Right renal cortex interstitium (tissue), 3 donors: ENCODE results near the gene MPPED2. TPM values are rescaled to one million over a fixed set of nuclear protein-coding genes. Genes with fewer than 3 reads are reported as not detected.

Source experiments
- DNase-seq, 3 donors: peaks; one replicate each; pipeline ENCODE4 v3.0.0-alpha.2; 2013; ENCODE audit warnings: low read depth in 3 of 3, low spot score in 2 of 3
- polyA plus RNA-seq, 3 donors: library from polyadenylated mRNA; unstranded; fragments of 120-200 nt; gene quantifications; one replicate each; pipeline ENCODE4 v1.2.1, GENCODE V29; 2013; ENCODE audit not compliant: insufficient read length in 3 of 3

Gene MPPED2
- polyA plus RNA-seq, 3 donors, result 18.2 to 22.9 (median 21.8) TPM

DNA sequence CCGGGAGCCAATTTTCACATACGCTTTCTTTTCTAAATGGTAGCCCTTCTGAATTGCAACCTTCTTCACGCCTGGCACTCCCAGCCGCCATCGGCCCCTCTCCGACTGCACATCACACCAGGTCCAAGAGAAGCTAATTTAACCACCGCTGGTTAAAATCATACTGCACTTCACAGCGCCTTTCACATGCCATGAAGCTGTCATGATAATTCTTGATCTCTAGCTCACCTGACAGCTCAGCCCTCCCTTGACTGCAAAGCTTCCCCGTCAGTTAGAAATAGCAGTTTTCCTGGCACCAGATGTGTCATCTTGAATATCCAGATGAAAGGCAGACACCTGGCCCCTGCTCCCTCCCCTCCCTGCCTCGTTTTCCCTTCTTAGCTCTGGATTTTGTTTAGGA lies 161.8 kb downstream of the MPPED2 start:
- DNase-seq, result no peak

DNA sequence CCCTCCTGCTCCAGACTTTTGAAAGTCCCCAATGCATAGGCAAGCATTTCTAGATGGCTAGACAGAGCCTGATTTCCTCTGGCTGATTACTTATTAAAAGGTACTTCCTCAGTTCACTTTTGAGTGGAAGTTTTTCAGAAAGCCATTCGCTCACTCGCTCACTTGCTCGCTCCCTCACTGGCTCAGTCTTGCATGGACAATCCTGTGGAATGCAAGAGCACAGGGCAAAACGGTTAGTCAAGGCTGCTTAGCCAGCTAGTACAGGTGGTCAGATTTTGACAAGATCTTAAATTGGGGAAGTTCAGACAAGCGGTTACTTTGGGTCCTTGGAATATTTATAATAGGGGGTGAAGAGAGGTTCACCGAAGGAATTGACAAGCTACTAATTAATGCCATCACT lies 162.3 kb downstream of the MPPED2 start:
- peak in 2 of 3 donors; percentile 62 to 80 for DNase-seq

DNA sequence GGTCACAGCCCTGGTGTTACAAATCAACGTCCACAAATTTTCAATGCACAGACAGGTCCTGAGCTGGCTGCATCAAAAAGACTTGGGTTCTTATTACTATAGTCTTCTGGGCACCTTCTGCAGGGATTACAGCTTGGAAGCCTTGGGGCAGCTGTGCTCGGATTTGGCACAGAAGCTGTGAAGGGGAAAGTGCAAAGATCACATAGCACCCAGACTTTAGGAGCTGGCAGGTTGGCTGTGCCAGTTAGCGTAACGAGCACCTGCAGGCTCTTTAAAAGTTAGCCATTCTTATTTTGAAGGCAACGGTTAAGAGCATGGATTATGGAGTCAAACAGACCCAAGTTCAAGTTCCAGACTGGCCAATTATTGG lies 162.9 kb downstream of the MPPED2 start:
- DNase-seq, result no peak

DNA sequence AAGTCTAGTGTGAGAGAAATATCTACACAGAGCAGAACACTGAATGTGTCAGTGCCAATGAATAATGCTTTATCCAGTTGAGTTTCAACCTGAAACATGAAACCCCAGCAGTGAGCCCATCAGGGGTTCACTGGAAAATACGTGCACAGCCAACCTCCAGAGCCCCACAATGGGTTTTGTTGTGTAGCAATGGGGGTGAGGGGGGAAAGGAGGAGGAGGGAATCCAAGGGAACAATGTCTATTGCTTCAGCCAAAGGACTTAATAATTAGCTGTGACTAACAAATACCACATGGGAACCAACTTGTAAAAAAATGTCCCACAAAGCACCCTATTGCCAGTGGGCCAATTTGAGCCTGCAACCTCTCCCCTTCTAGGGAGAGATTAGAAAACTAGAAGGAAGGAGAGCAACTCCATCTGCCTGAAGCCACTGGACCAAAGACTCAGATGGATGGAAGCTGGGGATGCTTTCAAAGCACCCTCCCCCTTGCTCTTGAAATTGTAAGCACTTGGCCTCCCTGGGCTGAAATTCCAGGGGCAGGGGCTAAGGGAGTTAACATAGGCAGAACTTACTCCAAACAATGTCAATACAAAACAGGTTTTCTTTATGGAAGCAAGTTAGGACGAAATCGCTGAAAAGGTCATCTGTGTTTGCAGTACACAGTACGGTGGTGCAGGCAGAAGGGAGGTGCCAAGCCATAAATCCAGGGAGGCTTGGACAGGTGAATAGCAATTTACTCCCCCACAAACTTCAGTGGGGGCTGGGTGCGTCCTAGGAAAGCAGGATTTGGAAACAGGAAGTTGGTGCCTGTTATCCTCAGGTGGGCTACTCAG lies 163.5 kb downstream of the MPPED2 start:
- no peak for DNase-seq

DNA sequence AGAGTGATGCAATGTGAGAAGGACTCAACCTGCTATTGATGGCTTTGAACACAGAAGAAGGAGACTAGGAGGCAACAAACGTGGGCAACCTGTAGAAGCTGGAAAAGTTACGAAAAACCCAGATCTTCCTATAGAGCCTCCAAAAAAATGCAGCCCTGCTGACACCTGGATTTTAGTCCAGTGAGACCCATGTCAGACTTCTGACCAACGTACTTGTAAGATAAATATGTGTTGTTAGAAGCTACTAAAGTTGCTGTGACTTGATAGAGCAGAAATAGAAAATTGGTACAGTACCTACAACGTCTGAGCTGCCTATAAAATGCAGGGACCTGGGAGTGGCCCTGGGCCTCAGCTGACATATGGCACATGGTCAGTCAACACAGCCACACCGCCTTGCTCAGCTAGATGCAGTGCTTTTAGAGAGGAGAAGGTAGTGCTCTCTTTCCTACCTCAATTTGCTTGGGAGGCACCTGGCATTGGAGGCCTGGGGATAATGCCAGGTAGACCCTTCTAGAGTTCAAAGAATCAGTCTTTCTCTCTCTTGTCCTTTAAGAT lies 165.8 kb downstream of the MPPED2 start:
- DNase-seq, result no peak

DNA sequence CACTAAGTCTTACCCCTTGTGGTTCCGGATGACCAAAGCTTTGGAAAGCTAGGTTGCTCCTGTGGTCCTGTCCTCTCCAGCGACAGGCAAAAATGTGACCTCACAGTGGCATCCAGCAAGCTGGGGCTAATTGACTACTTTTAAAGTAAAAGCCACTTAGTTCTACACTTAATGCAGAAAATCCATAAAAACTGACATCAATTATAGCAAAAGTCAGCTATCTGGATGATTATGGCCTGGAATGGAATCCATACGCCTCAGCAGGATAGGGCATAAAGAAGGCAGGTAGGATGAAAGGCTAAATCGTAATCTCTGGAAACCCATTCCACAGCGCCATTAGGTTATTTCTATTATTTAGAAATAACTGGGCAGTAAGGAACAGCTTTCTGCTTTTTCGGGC lies 171.3 kb downstream of the MPPED2 start:
- DNase-seq, result no peak

DNA sequence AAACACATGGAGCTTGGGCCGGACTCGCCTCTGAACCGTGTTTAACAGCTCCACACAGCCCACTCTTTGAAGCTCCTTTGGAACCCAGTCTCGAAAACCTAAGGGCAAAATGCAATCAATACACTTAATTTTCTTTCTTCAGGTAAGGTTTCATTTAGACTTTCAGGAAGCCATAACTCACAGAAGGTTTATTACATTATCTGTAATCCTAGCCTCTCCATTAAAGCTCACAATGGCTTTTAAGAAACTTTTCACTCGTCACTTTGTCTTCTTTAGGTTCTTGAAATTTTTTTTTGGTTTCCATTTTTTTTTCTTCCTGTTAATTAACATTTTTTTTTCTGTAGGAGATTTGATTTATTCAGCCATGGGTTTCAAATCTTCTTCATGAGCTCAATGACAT lies 171.9 kb downstream of the MPPED2 start:
- no peak for DNase-seq

DNA sequence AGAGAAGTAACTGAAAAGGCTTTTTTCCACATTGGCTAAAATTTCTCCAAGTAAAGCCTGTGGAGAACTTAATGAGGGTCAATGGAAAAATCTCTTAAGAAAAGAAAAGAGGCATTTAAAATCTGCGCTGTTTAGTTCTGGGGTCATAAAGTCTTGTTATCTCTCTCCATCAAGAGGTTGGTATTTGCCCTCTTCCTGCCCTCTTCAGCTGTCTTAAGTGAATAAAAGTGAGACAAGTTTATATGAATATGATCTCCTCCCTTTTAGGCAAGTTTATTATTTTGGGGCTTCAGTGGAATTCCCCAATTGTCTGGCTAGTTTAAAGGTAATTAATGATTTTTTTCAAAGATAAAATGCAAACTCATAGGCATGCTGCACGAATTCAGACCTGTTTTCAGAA lies 173.6 kb downstream of the MPPED2 start:
- no peak for DNase-seq

DNA sequence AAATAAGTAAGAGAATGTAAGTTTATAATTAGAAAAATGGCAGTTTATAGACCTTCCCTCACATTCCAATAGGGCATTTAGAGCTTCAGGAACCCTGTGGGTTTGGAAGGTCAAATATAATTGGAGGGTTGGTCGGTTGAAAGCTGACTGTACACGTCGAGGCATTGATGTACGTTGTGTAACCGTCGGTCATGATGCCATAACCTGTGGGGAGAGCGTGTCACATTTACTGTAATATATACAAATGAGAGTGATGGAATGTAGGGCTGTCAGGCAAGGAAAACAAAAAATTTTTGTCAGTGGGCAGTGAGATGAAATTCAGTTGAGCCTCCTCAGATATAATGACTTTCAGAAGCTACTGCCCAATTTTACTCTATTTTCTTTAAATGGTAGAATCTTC lies 174.8 kb downstream of the MPPED2 start:
- DNase-seq, result no peak

DNA sequence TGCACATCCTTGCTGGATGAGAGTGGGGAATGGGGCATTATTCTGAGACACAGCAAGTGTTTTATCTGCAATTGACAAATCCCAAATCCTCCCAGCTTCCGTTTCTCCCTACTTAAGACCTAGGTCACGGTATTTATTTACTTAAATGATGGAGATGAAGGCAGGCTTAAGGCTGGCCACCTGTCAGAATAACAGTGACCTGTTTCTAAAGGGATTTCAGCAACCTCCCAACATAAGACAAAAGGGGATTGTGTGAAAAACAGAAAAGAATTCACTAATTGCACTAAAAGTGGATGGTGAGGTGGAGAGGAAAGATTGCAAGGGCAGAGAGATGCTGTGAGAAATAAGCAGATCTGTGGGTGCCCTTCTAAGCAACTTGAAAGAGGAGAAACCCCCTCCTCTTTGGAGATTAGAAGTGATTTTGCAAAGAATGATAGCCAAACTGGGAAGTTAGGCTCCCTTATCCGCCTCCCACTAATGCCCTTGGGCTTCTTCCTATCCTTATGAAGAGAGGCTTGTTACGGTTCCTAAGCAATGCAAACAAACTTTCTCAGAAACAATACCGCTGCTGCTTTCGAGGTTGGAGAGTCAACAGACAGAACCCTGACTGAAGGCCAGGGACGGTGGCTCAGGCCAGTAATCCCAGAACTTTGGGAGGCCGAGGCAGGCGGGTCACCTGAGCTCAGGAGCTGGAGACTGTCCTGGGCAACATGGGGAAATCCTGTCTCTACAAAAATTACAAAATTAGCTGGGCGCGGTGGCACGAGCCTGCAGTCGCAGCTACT lies 179.0 kb downstream of the MPPED2 start:
- no peak for DNase-seq

DNA sequence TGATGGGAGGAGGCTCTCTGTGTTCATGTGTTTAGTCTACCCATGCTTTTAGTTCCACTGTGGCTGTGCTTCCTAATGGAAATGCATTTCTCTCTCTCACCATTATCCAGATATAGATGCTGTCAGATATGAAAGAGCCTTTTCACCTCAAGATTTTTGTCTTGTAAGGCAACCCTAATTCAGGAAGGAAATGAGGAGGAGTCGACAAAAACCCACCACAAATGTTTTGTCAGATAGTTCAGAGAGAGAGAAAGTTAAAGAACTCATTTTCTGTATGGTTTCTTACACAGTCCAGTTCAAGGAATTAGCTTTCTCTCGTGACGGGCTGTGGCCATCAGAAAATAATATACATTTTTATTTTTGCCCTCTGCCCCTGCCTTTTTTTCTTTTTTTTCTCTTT lies 180.8 kb downstream of the MPPED2 start:
- no peak for DNase-seq

DNA sequence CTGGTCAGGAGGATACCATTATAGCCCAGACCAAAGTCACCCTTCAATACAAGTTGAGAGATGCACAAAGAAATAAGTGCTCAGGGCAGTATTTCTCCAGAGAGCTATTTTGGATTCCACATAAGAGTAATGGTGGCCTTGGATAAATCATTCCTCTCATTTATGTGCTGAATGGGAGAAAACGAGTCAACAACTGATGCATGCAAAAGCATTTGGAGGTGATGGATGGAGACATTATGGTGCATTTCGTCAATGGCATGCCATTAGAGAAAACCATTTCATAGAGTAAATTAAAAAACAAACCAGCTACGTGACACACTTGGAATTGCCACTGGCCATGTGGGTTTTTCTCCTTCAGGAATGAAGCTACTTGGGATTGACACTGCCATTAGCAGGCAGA lies 182.0 kb downstream of the MPPED2 start:
- no peak for DNase-seq

DNA sequence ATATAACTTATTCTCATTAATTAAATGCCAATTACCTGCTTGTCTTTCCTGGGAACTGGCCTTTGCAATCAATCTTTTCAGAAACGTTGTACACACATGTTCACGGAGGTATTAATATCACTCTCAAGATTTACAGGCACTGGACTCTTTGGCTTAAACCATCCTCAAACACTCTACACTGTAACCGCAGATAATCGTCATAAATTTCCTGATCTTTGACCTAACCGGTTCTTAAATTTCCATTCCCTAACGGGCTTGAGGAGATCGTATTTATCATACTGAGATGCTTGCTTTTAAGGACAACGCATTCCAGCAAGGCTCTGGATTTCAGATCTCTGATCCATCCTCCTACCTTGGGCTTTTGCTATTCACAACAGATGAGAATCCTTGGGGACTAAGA lies 190.4 kb downstream of the MPPED2 start:
- DNase-seq, result peak in 1 of 3 donors; percentile 30

DNA sequence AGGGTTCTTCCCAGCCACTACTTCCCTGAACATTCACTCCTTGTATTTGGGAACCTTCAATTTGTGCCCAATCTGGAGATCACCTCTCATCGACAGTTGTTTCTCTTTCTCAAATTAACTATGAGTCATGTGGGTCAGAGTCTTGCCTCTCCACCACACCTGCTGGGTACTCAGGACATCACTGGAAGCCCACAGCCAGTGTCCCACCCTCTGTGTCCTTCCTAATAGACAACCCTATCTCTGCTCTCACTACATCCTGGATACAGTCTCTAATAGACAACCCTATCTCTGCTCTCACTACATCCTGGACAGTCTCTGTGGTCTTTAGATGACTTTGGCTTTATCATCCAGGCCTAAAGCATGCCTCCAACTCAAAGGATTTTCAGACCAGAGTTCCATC lies 193.1 kb downstream of the MPPED2 start:
- DNase-seq, result no peak

DNA sequence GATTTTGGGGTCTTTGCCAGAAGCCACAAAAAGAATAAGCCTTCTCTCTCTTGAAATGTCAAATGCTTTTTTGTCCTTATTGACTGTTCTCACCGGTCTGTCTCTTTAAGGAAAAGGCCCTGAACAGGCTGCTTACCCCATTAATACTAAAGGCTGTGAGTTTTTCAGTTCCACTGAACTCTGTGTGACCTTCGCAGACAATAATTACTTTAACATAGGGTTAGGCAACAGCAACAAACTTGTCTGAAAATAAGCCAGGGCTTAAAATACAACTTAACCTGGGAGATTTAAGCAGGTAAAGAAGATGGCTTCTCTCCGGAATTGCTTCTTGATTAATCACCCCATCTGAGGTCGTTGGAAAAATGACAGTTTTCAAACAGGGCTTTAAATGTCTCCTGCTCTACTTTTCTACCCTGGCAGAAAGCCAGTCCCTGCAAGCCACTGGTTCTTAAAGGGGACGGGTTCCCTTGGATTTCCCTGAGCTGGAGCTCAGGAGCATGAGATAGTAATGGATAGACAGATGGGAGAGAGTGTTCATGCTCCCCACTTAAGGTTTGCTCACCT lies 193.8 kb downstream of the MPPED2 start:
- DNase-seq, result peak; percentile 43 to 52 (median 47)

DNA sequence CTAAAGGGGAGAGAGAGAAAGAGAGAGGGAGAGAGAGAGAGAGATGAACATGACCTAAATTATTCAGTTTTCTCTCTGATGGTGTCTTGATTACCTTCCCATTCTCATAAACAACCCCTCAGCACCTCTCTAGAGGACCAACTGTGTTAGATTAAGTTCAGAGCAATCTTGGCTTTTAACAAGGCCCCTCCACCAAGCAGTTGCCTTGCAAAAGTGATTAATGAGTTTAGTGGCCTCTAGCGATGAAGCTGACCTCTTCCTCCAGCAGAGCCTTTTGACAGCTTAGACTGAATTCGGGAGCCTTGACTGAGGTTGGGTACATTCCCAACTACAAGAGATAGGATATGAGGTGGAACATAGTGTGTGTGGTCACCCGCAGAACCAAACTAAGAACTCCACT lies 197.2 kb downstream of the MPPED2 start:
- no peak for DNase-seq

DNA sequence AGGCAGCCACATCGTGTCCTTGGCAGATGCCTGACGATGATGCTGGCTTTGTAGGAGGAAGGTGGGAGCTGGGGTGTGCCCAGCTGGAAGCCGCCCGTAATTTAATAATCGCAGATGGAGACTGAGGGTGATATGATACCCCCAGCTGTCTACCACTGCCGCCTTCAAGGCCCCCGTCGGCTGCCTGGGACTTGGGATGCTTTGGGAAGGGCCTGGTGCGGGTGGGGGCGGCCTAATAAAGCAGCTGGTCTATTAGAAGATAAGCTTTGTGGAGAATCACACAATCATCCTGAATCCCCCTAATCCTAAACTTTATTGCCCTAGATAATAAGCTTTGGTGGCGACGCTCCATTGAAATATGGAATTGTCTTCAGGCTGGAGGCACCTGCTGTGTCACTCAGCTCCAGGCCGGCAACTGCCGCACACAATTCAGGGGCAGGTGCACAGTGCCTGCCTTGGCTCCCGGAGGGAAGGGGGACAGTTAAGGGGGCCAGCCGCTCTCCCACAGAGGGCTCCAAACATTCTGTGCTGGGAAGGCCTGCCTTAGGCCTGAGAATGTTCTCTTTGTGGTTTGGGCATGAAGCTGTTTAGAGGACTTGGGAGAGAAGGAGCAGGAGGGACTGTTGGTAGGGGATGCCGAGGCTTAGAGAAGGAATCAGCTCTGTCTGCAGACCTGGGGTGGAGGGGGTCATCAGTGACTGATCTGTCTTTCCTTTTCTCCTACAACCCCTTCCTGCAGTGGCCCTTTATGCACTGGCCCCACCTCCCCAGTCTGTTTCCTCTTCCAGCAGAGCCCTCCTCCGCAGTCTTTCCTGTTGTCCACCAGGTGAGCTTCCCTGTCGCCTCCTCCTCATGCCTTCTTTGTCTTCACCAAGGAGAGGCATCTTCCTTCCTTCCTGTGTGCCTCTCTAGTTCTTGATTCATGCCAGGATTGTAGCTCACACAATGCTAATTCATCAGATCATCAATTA lies 198.0 kb downstream of the MPPED2 start:
- DNase-seq, result no peak

DNA sequence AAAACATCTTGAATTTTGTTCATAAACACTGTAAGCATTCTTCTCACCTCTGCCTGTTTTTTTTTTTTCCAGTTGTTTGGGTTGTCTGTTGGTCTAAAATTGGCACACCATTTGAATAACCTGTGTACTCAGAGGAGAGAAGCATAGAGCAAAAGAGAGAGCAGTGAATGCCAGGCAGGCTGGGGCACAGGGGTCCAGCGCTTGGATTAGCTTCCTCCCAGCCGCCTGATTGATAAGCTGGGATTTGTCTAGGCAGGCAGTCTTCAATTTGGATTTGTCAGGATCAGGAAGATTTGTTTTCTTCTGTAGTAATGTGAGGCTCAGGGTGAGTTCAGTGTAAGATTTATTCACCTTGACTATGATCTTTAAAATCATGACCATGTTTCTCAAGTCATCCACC lies 204.3 kb downstream of the MPPED2 start:
- DNase-seq, result no peak

DNA sequence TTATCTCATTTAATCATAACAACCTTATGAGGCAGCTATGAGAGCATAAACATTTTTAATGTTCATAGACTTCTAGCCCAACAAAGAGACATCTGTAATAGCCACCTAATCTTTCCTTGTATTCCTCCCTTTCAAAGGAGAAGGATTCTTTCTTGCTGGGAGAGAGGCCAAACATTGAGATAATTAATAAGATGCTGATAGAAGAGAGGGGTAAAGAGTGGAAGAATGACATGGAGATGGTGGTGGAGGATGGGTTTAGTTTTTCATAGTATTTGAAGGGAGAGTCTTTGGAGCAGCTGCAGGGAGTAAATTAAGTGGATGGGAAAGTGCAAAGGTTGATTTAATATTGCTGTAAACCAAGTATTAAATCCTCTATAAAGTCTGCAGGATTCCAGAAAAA lies 205.3 kb downstream of the MPPED2 start:
- DNase-seq, result no peak

DNA sequence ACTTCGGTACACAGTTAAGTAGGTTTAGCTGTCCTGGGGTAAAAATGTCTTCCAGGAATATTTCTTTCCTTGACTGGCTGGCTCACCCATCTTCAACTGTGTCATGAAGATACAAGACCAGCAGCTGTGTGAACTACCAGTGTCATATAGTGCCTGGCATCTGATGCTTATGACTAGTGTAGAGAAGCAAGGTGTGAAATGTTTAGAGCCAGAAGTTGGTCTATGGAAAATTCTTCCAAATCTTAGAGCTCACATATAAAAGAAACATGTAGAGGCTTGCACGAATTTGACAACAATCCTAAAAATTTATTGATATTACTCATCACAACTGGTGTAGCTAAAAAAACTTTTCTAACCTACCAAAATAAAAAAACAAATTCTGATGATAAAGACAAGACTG lies 208.8 kb downstream of the MPPED2 start:
- DNase-seq, result no peak
